HK-2 (cell line): Measurements from ENCODE around the gene SUCLG2.

ENCODE experiments used
- DNase-seq: peaks from one replicate; pipeline ENCODE4 v3.0.0-alpha.2; 2018; ENCODE audit not compliant: unreplicated experiment

SUCLG2 gene

GRCh38 chr3:67389176-67389575 is 265.2 kb downstream of the SUCLG2 start:
- no peak for DNase-seq

GRCh38 chr3:67388738-67389137 is 265.7 kb downstream of the SUCLG2 start:
- no peak for DNase-seq

GRCh38 chr3:67386451-67386850 is 268.0 kb downstream of the SUCLG2 start:
- no peak for DNase-seq

- DNase-seq = peak; percentile 20
Observed at GRCh38 chr3:67384760-67385397, 269.5 kb downstream of the SUCLG2 start.

GRCh38 chr3:67384016-67384415 is 270.4 kb downstream of the SUCLG2 start:
- DNase-seq = no peak

- DNase-seq = no peak
Observed at GRCh38 chr3:67383379-67383778, 271.0 kb downstream of the SUCLG2 start.

- no peak for DNase-seq
Observed at GRCh38 chr3:67382536-67382935, 271.9 kb downstream of the SUCLG2 start.

- DNase-seq = no peak
Observed at GRCh38 chr3:67381667-67382272, 272.6 kb downstream of the SUCLG2 start.

- no peak for DNase-seq
Observed at GRCh38 chr3:67380118-67380517, 274.3 kb downstream of the SUCLG2 start.

GRCh38 chr3:67377299-67377698 is 277.1 kb downstream of the SUCLG2 start:
- DNase-seq = no peak

GRCh38 chr3:67376416-67376815 is 278.0 kb downstream of the SUCLG2 start:
- no peak for DNase-seq

- DNase-seq = no peak
Observed at GRCh38 chr3:67375976-67376375, 278.4 kb downstream of the SUCLG2 start.

- no peak for DNase-seq
Observed at GRCh38 chr3:67362686-67363085, 291.7 kb downstream of the SUCLG2 start.

- DNase-seq = no peak
Observed at GRCh38 chr3:67361770-67362169, 292.6 kb downstream of the SUCLG2 start.

GRCh38 chr3:67361323-67361722 is 293.1 kb downstream of the SUCLG2 start:
- DNase-seq = no peak

GRCh38 chr3:67357610-67358458 is 296.6 kb downstream of the SUCLG2 start:
- DNase-seq = peak; percentile 24

GRCh38 chr3:67349551-67350174 is 304.7 kb downstream of the SUCLG2 start:
- peak; percentile 33 for DNase-seq

GRCh38 chr3:67346081-67346480 is 308.3 kb downstream of the SUCLG2 start:
- no peak for DNase-seq

GRCh38 chr3:67335813-67336212 is 318.6 kb downstream of the SUCLG2 start:
- DNase-seq = peak; percentile 16

- no peak for DNase-seq
Observed at GRCh38 chr3:67334588-67334987, 319.8 kb downstream of the SUCLG2 start.

GRCh38 chr3:67329358-67329757 is 325.1 kb downstream of the SUCLG2 start:
- DNase-seq = peak; percentile 23

- no peak for DNase-seq
Observed at GRCh38 chr3:67327582-67327981, 326.8 kb downstream of the SUCLG2 start.
